Activated CD4-positive, alpha-beta memory T cell treated with anti-CD3 and anti-CD28 coated beads for 36 hours (primary cell): ENCODE data around the gene PERM1. TPM values are rescaled to one million over a fixed set of nuclear protein-coding genes. Genes with fewer than 3 reads are reported as not detected.
"Not testable (repeated sequence)": the region's sequence is repeated elsewhere in the genome, so short reads cannot be mapped to it uniquely, and the experiment has no call there.

Source experiments
- CTCF ChIA-PET: fragments of 350-600 bp; sonication (Branson Sonifier 250); formaldehyde crosslinking; loops from one replicate; lab custom pipeline; 2021; ENCODE audit warnings: antibody characterized with exemption, inconsistent platforms; lab: Charles Lee
- POLR2A ChIA-PET: fragments of 350-600 bp; sonication (Branson Sonifier 250); formaldehyde crosslinking; loops from one replicate; lab custom pipeline; 2021; ENCODE audit warnings: antibody characterized with exemption; lab: Charles Lee
- DNase-seq: peaks from one replicate; pipeline ENCODE4 v3.0.0-alpha.2; 2020
- H3K27ac Mint-ChIP-seq: one replicate; pipeline ENCODE4 v1.8.0; 2021; ENCODE audit warnings: mixed read lengths
- H3K27me3 Mint-ChIP-seq: one replicate; pipeline ENCODE4 v1.8.0; 2021; ENCODE audit warnings: mixed read lengths
- H3K36me3 Mint-ChIP-seq: one replicate; pipeline ENCODE4 v1.8.0; 2021; ENCODE audit warnings: mixed read lengths
- H3K4me1 Mint-ChIP-seq: one replicate; pipeline ENCODE4 v1.8.0; 2021; ENCODE audit warnings: low read depth, mixed read lengths
- H3K4me3 Mint-ChIP-seq: one replicate; pipeline ENCODE4 v1.8.0; 2021; ENCODE audit warnings: mild to moderate bottlenecking, mixed read lengths
- H3K9me3 Mint-ChIP-seq: one replicate; pipeline ENCODE4 v1.8.0; 2021; ENCODE audit warnings: mixed read lengths
- intact Hi-C: fragments of 100-400 bp; cut with micrococcal nuclease; formaldehyde crosslinking; loops from one replicate; pipeline ENCODE4 v1.15.1; 2023
- total RNA-seq, 2 experiments: library from RNA; stranded (reverse); gene quantifications; one replicate each; pipeline ENCODE4 v1.2.3, GENCODE V29; 2021

The PERM1 gene
- total RNA-seq, 2 experiments from 2014 or later: not detected

DNA sequence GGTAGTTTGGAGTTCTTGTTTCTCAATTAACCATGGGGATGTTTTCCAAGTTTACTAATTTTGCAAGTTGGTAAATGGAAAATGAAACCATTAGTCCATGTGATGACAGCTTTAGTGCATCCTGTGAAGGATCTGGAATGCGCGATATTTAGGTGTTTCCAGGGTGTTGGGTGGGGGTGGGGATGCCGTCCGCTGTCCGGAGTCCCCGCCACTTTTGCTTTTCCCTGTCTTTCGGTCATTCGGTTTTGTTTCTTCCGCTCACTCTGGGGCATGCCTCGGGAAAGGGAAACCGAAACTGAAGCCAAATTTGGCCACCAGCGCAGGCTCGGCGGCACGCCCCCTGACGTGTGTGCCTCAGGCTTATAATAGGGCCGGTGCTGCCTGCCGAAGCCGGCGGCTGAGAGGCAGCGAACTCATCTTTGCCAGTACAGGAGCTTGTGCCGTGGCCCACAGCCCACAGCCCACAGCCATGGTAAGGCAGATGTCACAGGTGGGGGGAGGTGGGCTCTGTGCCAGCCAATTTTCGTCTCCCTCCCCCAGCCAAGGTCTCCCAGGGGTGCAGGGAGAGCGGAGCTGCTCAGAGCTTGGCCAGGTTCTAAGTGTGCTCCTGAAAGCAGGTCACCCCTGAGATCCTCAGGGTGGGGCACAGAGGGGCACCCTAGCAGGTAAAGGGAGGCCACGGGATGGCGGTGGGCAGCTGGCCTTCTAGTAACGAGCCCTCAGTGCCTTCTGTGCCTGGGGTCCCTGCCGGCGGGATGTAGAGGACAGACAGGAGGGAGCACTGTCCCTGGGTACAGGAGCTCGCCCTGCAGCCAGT is 31.4 kb upstream of the PERM1 start, which contains the start of gene ISG15:
Gene ISG15, plus strand, starts transcription at position 393 of the 817 bp plus-strand sequence. Its CDS starts 77 bp downstream, at position 470.
- Mint-ChIP-seq H3K4me3 (peak within 1 kb of the TSS; percentile 86), H3K27me3 (peaks cover 5% of the 10 kb centered on the region), H3K36me3 (peaks cover 3% of the 10 kb centered on the region), H3K4me1 (peaks cover 25% of the 10 kb centered on the region), H3K9me3 (no peaks in the 10 kb centered on the region), H3K27ac (peak within 1 kb of the TSS; percentile 90)
- POLR2A ChIA-PET: interaction anchor here (0.7 to 1.8 kb wide), 9 partner anchors 12 to 1288 kb away, joined by 3 to 4 read pairs (median 3); partner anchors contain the start of gene TTLL10
- peak; percentile 92 for DNase-seq
- CTCF ChIA-PET: interaction anchor here (1.0 to 3.9 kb wide), 5 partner anchors 11 to 109 kb away, joined by 3 to 33 read pairs (median 4); no protein-coding TSS in a partner anchor
- intact Hi-C loops: no loop called here

- POLR2A ChIA-PET: interaction anchor here (0.9 to 1.8 kb wide), 4 partner anchors 11 to 1288 kb away, joined by 3 to 4 read pairs (median 4); partner anchors contain the start of gene TTLL10
- CTCF ChIA-PET: interaction anchor here (1.0 to 3.9 kb wide), 4 partner anchors 11 to 51 kb away, joined by 4 to 33 read pairs (median 6); no protein-coding TSS in a partner anchor
Observed at GRCh38 chr1:1012736-1013104, 30.8 kb upstream of the PERM1 start.

GRCh38 chr1:1011396-1011949 is 29.6 kb upstream of the PERM1 start:
- CTCF ChIA-PET: no interaction called here

More at GRCh38 chr1:1012736-1013104, 30.8 kb upstream of the PERM1 start:
- intact Hi-C loops, H3K9me3 Mint-ChIP-seq, H3K27me3 Mint-ChIP-seq, H3K36me3 Mint-ChIP-seq, DNase-seq: not testable (repeated sequence)
- peaks cover 25% of the 10 kb centered on the region for H3K4me1 Mint-ChIP-seq
- peak overlapping the region; percentile 86 for H3K4me3 Mint-ChIP-seq
- H3K27ac Mint-ChIP-seq: peak overlapping the region; percentile 90

DNA sequence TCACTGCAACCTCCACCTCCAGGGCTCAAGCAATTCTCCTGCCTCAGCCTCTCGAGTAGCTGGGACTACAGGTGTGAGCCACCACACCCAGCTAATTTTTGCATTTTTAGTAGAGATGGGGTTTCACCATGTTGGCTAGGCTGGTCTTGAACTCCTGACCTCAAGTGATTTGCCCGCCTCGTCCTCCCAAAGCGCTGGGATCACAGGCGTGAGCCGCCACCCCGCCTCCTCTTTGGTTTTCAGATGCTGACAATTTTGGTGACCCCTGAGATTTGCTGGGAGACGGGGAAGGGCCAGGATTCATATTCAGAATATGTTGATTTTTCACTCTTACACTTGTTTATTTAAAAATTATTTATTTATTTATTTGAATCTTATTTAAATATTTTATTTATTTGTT is 28.2 kb upstream of the PERM1 start:
- DNase-seq, H3K9me3 Mint-ChIP-seq, intact Hi-C loops, POLR2A ChIA-PET, H3K27ac Mint-ChIP-seq, H3K36me3 Mint-ChIP-seq, H3K4me3 Mint-ChIP-seq: not testable (repeated sequence)
- peaks cover 24% of the 10 kb centered on the region for H3K4me1 Mint-ChIP-seq
- CTCF ChIA-PET: interaction anchor here (1.4 kb wide), 1 partner anchor 9 kb away, joined by 3 read pairs; no protein-coding TSS in a partner anchor
- H3K27me3 Mint-ChIP-seq: peaks cover 15% of the 10 kb centered on the region

More at GRCh38 chr1:1011396-1011949, 29.6 kb upstream of the PERM1 start:
- no peak for DNase-seq
- Mint-ChIP-seq H3K9me3 (no peaks in the 10 kb centered on the region), H3K36me3 (peaks cover 3% of the 10 kb centered on the region), H3K4me3 (no peak overlapping the region), H3K4me1 (peaks cover 22% of the 10 kb centered on the region), H3K27ac (no peak overlapping the region), H3K27me3 (peaks cover 8% of the 10 kb centered on the region)
- intact Hi-C loops: no loop called here
- POLR2A ChIA-PET: no interaction called here

DNA sequence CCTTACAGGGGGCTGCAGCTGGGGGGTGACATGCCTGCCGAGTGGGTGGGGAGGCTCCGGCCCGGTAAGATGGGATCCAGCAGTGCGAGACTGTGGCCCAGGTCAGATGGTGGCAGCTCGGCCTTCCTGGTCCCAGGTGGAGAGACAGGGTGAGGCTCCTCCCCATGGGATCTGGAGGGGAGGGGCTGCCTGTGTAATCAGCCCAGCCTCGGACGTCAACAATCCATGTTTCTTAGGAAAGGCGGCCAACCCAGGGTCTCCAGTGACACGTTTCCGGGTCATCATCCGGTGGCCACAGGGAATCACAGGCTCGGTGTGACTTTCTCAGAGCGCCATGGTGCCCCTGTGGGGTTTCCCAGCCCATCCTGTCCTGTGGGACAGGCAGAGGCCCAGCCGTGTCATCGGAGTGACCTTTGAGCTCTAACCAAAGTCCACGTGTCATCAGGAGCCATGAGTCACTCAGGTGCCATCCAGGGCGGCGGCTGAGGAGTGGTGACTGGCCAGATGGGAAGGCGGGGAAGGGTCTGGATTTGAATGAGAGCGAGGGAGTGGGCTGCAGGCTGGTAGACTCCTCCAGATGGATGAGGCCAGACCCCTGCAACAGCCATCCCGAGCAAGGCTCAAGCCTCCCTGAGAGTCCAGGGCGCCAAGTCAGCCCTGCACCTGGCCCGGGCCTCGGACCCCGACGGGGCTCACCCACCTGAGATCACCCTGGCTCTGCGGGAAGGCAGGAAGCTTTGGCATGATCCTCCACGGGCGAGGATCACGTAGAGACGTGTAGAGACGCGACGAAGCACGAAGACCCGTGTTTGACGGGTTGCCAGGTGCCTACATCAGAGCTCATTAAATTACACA is 24.6 kb upstream of the PERM1 start:
- Mint-ChIP-seq H3K4me1 (peaks cover 12% of the 10 kb centered on the region), H3K27me3 (peaks cover 31% of the 10 kb centered on the region), H3K4me3 (no peak overlapping the region), H3K36me3 (no peaks in the 10 kb centered on the region), H3K27ac (no peak overlapping the region), H3K9me3 (no peaks in the 10 kb centered on the region)
- ChIA-PET POLR2A (no interaction called here), CTCF (interaction anchor here (1.0 to 2.2 kb wide), 2 partner anchors 11 to 58 kb away, joined by 3 to 4 read pairs; no protein-coding TSS in a partner anchor)
- no peak for DNase-seq
- intact Hi-C loops: no loop called here

DNA sequence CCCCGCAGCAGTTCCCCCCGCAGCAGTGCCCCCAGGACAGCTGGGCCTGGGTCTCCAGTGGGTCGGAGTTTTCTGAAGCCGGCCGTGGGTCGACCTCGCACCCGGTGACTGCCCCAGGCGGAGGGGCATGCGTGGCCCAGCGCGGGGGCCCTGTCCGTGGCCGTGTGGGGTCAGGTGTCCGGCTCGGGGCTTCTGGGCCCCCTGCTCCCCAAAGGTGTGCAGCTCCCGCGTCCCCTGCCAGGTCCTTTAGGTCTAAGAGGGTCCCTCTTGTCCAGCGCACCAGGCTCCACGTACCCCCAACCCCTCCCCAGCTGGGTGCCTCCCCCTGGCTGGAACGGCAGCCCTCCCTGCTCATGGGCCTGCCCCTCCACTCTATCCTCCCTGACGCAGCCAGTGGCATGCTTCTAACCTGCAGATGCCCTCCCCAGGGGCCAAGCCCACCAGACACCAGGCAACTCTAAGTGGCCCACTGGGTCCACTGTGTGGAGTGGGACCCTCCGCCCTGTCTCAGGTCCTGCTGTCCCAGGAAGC is 23.9 kb upstream of the PERM1 start:
- CTCF ChIA-PET: no interaction called here

DNA sequence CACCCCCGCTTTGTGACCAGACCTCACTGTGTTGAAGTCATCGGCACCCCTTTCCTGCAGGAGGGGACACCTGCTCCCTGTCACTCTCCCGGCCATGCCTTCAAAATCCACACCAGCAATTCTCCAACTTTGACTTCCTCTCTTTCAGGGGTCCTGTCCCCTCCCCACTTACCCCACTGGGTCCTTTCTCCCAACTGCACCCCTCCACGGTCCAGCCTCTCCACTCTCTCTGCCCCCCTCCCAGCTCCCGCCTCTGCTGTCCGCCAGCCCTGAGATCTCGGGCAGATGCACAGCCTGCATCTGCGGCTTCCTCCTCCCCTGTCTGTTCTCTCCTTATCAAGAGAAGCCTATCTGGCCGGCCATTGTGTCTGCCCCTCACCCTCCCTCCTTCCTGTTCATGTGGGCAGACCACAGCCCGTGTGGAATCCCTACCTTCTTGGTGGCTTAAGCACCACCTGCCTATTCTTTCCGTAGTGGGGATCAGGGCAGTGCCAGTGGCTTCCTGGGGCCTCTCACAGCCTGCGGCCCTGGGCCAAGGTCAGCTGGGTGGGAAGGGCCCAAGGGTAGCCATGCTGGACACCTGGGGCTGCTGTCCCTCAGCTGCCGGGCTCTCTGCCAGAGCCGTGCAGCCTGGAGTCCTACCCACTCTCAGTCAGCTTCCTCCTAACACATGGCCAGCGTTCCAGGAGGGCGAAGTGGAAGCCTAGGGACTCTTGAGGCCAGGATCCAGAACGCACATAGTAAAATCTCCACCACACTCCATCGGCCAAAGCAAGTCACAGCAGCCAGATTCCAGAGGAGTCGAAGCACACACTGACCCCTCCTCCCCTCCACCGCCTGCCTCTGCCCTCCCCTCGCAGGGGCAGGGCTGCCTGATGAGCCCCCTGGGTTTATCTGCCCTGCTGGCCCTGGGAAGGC is 23.1 kb upstream of the PERM1 start:
- intact Hi-C loops: no loop called here
- Mint-ChIP-seq H3K27me3 (peaks cover 33% of the 10 kb centered on the region), H3K4me1 (peaks cover 17% of the 10 kb centered on the region), H3K27ac (no peak overlapping the region), H3K4me3 (no peak overlapping the region), H3K9me3 (no peaks in the 10 kb centered on the region), H3K36me3 (no peaks in the 10 kb centered on the region)
- CTCF ChIA-PET: no interaction called here
- DNase-seq: no peak
- POLR2A ChIA-PET: no interaction called here

More for the DNA sequence above, 23.9 kb upstream of the PERM1 start:
- intact Hi-C loops: no loop called here
- no peak overlapping the region for H3K27ac Mint-ChIP-seq
- peaks cover 30% of the 10 kb centered on the region for H3K27me3 Mint-ChIP-seq
- no peak overlapping the region for H3K4me3 Mint-ChIP-seq
- no peaks in the 10 kb centered on the region for H3K36me3 Mint-ChIP-seq
- DNase-seq: no peak
- POLR2A ChIA-PET: no interaction called here
- no peaks in the 10 kb centered on the region for H3K9me3 Mint-ChIP-seq
- peaks cover 13% of the 10 kb centered on the region for H3K4me1 Mint-ChIP-seq

DNA sequence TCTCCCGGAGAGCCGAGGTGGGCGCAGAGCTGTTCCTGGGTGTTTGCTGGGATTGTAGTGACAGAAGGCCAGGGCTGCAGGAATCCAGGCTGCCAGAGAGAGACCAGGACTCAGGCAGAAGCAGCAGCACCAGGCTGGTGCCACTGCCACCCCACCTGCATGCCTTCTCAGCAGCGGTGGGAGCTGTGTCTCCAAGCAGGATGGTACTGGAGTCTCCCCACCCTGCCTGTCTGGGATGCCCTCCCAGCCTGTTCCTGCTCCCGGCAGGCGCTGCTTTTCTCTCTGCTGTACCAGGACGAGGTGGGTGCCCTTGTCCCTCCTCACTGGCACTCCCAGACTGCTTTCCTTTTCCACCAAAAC is 22.5 kb upstream of the PERM1 start:
- peaks cover 17% of the 10 kb centered on the region for H3K4me1 Mint-ChIP-seq
- H3K27me3 Mint-ChIP-seq: peaks cover 35% of the 10 kb centered on the region
- ChIA-PET POLR2A (no interaction called here), CTCF (no interaction called here)
- H3K9me3 Mint-ChIP-seq: no peaks in the 10 kb centered on the region
- no peak overlapping the region for H3K27ac Mint-ChIP-seq
- intact Hi-C loops: no loop called here
- DNase-seq: no peak
- H3K4me3 Mint-ChIP-seq: no peak overlapping the region
- no peaks in the 10 kb centered on the region for H3K36me3 Mint-ChIP-seq

DNA sequence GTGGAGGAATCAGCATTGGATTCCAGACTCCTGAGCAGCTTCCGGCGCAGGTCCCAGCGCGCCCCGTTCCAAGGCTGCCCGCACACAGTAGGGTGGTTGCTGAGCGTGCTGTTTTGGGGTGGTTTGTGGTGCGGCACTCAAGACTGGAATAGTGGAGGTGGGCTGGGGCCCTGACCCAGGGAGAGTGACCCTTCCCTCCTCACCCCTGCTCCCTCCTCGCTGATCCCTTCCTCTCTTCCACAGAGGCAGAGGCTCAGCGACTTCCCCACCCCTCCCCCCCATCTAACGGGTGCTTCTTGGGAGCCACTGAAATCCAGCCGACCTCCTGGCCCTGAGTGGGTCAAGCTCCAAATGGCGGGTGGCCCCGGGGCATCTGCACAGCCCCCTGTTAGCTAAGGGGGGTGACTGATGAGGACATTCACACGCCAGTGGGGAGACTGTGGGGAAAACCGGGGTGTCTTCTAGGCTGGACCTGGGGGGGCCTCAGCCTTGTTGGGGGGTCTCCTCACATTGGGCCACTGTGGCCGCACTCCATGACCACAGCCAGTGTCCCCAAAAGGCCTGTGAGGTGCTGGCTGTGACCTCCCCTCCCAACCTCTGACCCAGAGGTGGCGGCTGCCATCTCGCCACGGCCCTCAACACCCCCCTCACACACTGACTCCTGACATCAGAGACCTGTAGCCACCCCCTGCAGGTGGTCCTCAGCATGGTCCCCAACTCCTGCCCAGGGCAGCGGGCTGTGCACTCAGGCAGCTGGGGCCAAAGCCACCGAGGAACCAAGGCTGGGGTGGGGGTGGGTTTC is 21.9 kb upstream of the PERM1 start:
- ChIA-PET CTCF (interaction anchor here (2.0 to 3.6 kb wide), 4 partner anchors 11 to 20 kb away, joined by 9 to 33 read pairs (median 24); partner anchors contain the start of genes AGRN and ISG15), POLR2A (no interaction called here)
- DNase-seq: no peak
- intact Hi-C loops: no loop called here
- Mint-ChIP-seq H3K4me3 (no peak overlapping the region), H3K9me3 (no peaks in the 10 kb centered on the region), H3K27ac (no peak overlapping the region), H3K27me3 (peaks cover 32% of the 10 kb centered on the region), H3K36me3 (no peaks in the 10 kb centered on the region), H3K4me1 (peaks cover 13% of the 10 kb centered on the region)
